Fibroblast of villous mesenchyme (primary cell): ENCODE data around the gene ADCY4. TPM values are rescaled to one million over a fixed set of nuclear protein-coding genes. Genes with fewer than 3 reads are reported as not detected.
"Not testable (repeated sequence)": the region's sequence is repeated elsewhere in the genome, so short reads cannot be mapped to it uniquely, and the experiment has no call there.

Experiments
- DNase-seq: peaks from one replicate; pipeline ENCODE4 v3.0.0-alpha.2; 2010; ENCODE audit warnings: low read depth
- H3K4me3 ChIP-seq: 2 replicates; pipeline ENCODE4 v1.5.1; 2011; ENCODE audit warnings: low read depth, mild to moderate bottlenecking, low read length
- CTCF ChIP-seq: IDR thresholded peaks from 2 replicates; pipeline ENCODE4 v1.5.1; 2012; ENCODE audit warnings: low read depth, mild to moderate bottlenecking, low read length; ENCODE audit not compliant: insufficient read depth
- total RNA-seq: library from RNA; depleted of rRNA; stranded (reverse); fragments of >200 nt; gene quantifications from 2 replicates; pipeline ENCODE4 v1.2.3, GENCODE V29; 2012

Gene ADCY4
- total RNA-seq, 1 donor = 18.1 TPM

DNA sequence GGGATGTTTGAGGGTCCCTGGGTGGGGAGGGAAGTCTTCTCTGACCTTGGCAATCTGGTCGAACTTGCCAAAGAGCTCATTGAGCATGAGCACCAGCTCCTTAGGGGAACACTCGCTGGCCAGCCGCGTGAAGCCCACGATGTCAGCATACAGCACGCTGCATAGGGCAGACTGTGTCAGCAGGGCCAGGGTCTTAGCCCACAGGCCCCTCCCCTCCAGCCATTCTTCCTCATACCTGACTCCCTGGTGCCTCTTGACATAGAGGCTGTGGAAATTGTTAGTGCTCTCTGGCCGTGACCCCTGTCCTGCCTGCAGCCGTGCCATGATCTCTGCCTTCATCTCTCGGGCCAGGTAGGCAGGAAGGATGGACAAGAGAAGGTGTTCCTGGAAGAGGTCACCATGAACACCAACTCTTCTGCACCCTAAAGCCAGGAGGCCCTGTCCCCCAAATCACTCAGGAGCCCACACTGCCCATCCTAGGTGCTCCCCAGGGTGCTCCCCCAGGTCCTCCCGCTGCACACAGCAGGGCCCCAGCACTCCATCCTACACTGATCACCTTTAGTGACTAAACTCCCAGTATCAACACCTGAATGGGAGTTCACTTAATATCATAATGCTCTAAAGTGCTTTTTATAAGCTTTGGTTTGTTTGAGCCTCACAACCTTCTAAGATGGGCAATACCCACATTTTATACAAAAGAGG is 3.7 kb downstream of the ADCY4 start:
- no peak for TF ChIP-seq CTCF
- no peak overlapping the region for H3K4me3 ChIP-seq
- DNase-seq = no peak

- no peak for DNase-seq
- TF ChIP-seq CTCF = no peak
- H3K4me3 ChIP-seq = no peak overlapping the region
These were observed 5.1 kb downstream of the ADCY4 start for GRCh38 chr14:24329736-24330135.

GRCh38 chr14:24329073-24329663 is 5.7 kb downstream of the ADCY4 start:
- no peak for DNase-seq
- TF ChIP-seq CTCF = no peak

GRCh38 chr14:24327914-24328313 is 7.0 kb downstream of the ADCY4 start:
- peak; percentile 42 for TF ChIP-seq CTCF
- DNase-seq = not testable (repeated sequence)

More at GRCh38 chr14:24329073-24329663, 5.7 kb downstream of the ADCY4 start:
- no peak overlapping the region for H3K4me3 ChIP-seq

DNA sequence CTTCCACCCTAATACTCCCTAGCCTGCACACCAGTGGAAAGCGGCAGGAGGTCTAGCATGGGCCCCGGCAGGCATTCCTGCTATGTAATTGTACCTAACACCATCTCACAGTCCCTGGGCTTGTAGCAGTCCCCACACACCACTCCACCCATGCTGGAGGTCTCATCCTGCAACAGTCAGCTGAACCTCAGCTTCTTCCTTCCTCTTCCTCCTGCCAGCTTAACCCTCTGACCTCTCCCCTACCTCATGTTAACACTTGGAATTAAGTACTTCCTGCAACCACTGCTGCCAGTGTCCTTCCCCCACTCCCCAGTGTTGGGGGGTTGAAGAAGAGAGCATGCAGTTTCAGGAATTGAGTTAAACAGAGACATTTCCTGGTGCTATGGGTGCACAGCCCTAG is 7.6 kb downstream of the ADCY4 start:
- no peak overlapping the region for H3K4me3 ChIP-seq
- DNase-seq = no peak
- no peak for TF ChIP-seq CTCF

More at GRCh38 chr14:24327914-24328313, 7.0 kb downstream of the ADCY4 start:
- not testable (repeated sequence) for H3K4me3 ChIP-seq

GRCh38 chr14:24325963-24326362 is 8.9 kb downstream of the ADCY4 start:
- DNase-seq = no peak
- H3K4me3 ChIP-seq = no peak overlapping the region
- TF ChIP-seq CTCF = no peak
